HG02973 (cell line): ENCODE measurements around the gene NXPE4.
"Not testable (repeated sequence)": the region's sequence is repeated elsewhere in the genome, so short reads cannot be mapped to it uniquely, and the experiment has no call there.

ENCODE experiments used
- ATAC-seq: cut with Tn5 transposase; IDR thresholded peaks from one replicate; pipeline ENCODE4 v1.9.1; 2021; ENCODE audit warnings: moderate library complexity; ENCODE audit not compliant: unreplicated experiment

NXPE4 gene

GRCh38 chr11:114595571-114595970 is at the start of gene NXPE4:
Gene NXPE4, minus strand, starts transcription at chr11:114595786. Its CDS starts 1,027 bp downstream, at chr11:114594759.
- no peak for ATAC-seq

GRCh38 chr11:114639440-114639839 is 43.9 kb upstream of the NXPE4 start:
- ATAC-seq = not testable (repeated sequence)

GRCh38 chr11:114631445-114631965 is 35.9 kb upstream of the NXPE4 start:
- ATAC-seq = not testable (repeated sequence)

GRCh38 chr11:114625294-114625693 is 29.7 kb upstream of the NXPE4 start:
- no peak for ATAC-seq

- ATAC-seq = no peak
These were observed 29.0 kb upstream of the NXPE4 start for GRCh38 chr11:114624455-114625207.

- ATAC-seq = no peak
These were observed 28.1 kb upstream of the NXPE4 start for GRCh38 chr11:114623720-114624119.

- ATAC-seq = no peak
These were observed 27.3 kb upstream of the NXPE4 start for GRCh38 chr11:114622858-114623257.

- no peak for ATAC-seq
These were observed 26.6 kb upstream of the NXPE4 start for GRCh38 chr11:114621950-114622809.

- no peak for ATAC-seq
These were observed 25.5 kb upstream of the NXPE4 start for GRCh38 chr11:114621072-114621471.

- ATAC-seq = no peak
These were observed 24.1 kb upstream of the NXPE4 start for GRCh38 chr11:114619659-114620173.

GRCh38 chr11:114618139-114618538 is 22.6 kb upstream of the NXPE4 start:
- no peak for ATAC-seq

- no peak for ATAC-seq
These were observed 21.9 kb upstream of the NXPE4 start for GRCh38 chr11:114617157-114618124.

GRCh38 chr11:114616516-114616915 is 20.9 kb upstream of the NXPE4 start:
- no peak for ATAC-seq

- no peak for ATAC-seq
These were observed 20.1 kb upstream of the NXPE4 start for GRCh38 chr11:114615448-114616361.

GRCh38 chr11:114614127-114614720 is 18.6 kb upstream of the NXPE4 start:
- ATAC-seq = no peak

- not testable (repeated sequence) for ATAC-seq
These were observed 17.5 kb upstream of the NXPE4 start for GRCh38 chr11:114613094-114613493.

GRCh38 chr11:114612686-114613085 is 17.1 kb upstream of the NXPE4 start:
- no peak for ATAC-seq

GRCh38 chr11:114612199-114612598 is 16.6 kb upstream of the NXPE4 start:
- ATAC-seq = not testable (repeated sequence)
